HG02678 (cell line): ENCODE measurements around the gene GFOD1.
"Not testable (repeated sequence)": the region's sequence is repeated elsewhere in the genome, so short reads cannot be mapped to it uniquely, and the experiment has no call there.

ENCODE experiments used
- ATAC-seq: cut with Tn5 transposase; IDR thresholded peaks from one replicate; pipeline ENCODE4 v1.9.1; 2021; ENCODE audit warnings: mild to moderate bottlenecking, moderate library complexity; ENCODE audit not compliant: unreplicated experiment

The GFOD1 gene

DNA sequence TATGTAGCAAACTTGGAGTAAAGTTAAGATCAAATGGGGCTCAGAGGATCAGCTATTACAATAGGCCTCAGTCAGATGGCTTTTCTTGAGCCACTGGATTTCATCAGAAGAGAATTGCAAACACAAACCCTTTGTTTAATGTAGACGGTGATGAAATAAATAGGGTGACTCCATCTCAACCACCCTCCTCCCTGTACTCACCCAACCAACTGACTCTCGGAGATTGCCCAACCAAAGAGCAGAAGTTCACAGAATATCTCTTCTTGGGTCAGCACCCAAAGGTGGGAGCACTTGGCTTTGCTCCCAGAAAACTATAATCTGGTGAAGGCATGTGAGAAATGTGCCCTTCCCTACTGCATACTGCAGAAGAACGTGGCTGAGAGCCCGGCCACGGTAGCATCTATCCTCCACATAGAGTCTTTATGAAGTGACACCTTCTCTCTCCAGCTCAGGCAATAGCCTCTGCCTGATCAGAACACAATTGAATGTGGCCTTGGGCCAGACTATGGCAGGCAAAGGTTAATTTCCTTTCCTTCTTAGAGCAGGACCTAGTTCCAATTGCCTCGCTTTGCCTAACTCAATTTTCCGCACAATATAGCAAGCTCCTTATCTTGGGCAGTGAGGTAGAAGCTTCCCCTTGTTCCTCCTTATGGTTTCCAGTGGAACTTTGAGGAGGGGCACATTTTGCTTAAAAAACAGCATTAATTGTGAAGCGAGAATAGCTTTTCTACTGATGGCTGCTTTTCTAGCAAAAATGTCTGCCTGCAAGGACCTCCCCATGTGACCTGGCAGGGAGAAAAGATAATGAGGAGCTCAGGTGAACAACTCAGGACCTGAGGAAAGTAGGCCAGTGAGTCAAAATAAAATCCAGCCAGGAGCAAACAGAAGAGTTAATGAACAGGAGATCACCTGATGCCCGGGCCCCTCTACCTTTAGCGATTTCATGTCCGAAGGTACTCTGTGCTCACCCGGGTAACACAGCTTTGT, 79.4 kb downstream of the GFOD1 start:
- ATAC-seq = no peak

DNA sequence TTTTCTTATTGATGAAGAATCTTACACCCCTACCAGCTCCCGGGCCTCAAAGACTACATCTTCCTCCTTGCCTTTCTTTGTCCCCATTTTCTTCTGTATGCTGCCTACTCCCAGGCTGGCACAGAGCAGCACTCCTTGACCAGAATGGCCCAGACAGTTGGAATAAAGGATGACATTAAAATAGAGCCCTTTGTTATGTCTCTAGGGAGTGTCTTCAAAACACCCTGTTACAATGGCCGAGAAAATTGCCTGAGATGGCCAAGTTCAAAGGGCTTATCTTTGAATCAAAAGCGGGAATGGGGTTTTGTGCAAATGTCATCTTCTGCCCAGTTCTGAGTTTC, 80.1 kb downstream of the GFOD1 start:
- no peak for ATAC-seq

DNA sequence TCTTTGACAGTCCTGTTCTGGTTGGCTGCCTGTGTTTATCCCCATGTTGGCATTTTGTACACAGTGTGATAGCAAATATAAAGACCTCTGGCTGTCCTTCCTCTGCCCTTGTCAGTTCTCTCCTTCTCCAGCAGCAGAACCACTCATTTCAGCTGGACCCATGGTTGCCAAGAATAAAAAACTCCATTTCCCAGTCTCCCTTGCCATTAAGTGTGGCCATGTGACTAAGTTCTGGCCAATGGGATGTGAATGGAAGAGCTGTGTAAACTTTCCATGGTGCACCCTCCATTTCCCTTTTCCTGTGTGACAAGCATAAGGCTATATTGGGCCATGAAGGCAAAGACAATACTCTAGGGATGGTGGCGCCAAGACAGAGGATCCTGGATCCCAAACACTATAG, 80.6 kb downstream of the GFOD1 start:
- no peak for ATAC-seq

DNA sequence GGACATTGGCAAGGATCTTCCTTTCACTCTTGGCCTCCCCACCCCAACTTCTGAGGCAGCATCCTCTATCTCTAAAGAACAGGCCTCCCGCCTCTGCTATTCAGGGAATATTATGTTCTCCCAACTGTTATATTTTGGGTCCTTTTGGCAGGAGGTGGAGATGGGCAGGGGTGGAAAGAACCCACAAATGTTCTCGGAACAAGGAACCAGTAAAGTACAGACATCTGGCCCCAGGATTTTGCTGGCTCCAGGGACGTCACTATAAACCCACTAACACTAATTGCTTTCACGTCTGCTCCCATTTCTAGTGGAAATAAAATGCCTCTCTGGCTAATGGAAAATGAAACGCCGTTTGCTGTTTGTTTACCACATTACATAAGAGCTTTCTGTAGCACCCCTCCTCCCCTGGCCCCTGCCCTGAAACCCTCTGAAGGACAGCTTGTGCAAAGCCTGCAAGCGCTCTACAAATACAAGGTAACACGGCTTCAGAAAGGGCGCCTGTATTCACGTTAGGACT, 81.4 kb downstream of the GFOD1 start:
- no peak for ATAC-seq

DNA sequence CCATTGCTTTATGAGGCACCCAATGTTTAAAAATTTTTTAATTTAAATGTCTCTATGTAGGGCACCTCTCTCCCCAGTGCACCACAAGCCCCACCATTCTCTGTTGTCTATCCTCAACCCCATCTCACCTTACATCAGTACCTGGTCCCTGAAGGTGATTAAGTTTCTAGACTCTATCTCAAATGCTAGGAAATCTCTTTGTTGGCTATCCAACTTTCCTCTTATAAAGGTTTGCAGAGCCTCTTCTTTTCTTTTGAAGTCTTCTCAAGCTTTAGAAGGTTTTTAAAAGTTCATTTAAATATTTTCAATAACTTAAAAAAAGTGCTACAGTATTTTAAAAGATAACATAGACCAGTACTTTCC, 82.5 kb downstream of the GFOD1 start:
- ATAC-seq = no peak

GRCh38 chr6:13404228-13404891, 83.0 kb downstream of the GFOD1 start:
- no peak for ATAC-seq

DNA sequence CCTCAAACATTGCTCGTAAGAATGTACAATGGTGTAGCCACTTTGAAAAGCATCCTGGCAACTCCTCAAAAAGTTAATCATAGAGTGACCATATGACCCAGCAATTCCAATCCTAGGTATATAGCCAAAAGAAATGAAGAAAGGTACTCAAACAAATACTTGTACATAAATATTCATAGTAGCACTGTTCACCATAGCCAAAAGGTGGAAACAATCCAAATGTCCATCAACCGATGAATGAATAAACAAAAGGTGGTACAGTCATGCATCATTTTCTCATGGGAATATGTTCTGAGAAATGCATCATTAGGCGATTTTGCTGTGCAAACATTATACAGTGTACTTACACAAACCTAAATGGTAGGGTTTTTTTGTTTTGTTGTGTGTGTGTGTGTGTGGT, 84.7 kb downstream of the GFOD1 start:
- no peak for ATAC-seq

DNA sequence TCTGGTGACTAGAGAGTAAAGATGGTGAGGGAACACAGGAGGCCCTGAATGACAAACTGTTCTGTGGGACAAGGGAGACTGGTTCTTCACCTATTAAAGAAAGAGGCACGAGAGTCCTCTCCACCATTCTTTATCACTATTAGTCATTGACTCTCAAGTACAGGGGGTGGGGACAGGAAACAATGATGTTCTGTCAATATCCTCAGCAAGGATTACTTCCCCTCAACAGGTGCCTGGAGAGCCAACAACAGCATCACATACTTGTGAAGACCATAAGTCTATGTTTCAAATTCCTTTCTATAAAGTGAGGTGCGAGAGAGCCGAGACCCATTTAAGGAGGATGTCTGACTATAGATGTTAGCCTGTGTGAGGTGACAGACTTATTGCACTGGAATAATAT, 86.6 kb downstream of the GFOD1 start:
- ATAC-seq = no peak

- no peak for ATAC-seq
Measured at GRCh38 chr6:13398421-13398994, 88.9 kb downstream of the GFOD1 start.

GRCh38 chr6:13398069-13398381, 89.4 kb downstream of the GFOD1 start:
- no peak for ATAC-seq

DNA sequence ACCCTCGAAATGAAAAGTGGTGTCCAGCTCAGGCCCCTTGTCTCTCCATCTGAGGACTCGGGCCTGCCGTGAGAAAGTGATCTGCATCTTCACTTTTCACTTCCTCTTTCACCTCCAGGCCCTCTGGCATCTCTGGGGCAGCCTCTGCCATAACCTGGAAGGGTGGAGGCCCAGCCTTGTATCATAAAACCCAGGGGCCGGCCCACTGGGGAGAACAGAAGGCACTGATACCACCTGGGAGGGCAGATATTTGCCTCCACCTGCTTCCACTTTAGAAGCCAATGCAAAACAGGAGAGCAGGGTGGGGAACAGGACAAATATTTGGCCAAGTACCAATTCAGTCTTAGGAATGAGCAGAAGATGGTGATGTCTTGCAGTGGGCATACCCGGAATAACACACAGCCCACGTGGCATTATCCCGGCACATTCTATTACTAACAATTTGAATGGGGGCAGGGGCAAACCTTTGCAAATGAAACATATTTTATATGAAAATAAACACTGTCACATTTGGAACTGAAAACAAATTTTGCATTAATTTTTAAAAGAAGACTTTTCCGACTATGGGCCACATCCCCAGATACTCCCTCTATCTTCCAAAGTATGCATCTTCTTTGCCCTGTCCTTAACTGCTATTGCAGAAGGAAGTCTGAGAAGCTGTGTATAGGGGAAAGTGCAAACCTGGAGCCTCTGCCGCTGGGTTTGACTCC, 89.9 kb downstream of the GFOD1 start:
- peak; percentile 79 for ATAC-seq

DNA sequence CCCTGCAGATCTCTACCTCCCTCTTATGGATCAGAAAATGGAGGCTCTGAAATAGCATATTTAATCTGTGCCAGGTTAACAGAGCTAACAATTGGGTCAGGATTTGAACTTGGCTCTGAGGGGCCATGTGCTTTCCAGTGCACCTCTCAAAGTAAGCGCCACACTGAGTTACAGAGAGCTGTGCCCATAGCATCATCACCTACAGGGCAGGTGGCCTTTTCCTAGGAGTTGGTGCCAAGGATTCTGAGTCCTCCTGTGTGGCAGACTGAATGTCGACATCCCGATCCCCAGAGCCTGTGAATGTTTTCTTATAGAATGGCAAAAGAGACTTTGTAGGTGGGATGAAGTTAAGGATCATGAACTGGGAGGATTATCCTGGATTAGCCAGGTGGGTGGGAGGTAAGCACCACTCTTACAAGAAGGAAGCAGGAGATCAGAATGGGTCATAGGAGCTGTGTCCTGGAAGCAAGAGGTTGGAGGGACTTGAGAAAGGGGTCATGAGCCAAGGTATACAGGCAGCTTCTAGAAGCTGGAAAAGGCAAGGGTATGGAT, 91.1 kb downstream of the GFOD1 start:
- no peak for ATAC-seq

DNA sequence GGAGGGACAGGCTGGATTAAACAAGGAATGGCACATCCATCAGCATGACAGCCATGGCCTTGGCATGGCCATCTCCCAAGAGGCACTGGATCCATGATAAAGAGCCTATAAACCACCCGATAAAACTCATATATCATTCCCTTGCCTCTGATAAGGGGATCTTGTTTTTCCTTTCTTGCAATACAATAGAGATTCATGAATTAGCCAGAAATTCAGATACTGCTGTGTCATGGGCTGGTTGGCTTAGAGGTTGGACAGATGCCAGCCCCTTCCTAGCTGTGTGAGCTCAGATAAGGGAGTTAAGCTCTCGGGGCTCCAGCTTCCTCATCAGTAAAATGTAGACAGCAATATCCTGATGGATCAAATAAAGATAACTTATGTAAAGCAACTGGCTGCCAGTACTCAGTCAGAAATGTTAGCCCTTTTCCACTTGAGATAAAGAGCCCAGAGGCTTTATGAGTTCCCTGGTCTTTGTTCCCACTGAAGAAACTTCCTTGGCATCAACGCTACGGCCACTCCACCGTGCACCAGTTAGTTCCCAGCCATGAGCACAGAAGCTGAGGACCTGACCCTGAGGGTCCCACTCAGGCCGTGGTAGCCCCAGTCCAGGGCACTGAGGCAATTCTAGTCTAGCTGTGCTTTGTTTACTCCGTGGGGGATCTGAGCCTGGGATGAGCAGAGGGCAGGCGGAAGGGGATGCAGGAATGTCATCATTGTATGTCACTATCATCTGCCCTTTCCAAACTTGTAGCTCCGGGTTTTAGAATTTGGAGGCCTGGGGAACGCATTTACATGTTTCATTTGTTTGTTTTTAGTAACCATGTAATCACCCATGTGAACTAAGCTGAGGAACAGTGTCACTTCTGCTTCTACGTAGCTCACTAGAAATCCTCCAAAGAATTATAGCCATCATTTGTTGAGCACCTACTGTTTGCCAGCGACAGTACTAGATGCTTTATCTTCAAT, 91.8 kb downstream of the GFOD1 start:
- peak; percentile 30 for ATAC-seq

DNA sequence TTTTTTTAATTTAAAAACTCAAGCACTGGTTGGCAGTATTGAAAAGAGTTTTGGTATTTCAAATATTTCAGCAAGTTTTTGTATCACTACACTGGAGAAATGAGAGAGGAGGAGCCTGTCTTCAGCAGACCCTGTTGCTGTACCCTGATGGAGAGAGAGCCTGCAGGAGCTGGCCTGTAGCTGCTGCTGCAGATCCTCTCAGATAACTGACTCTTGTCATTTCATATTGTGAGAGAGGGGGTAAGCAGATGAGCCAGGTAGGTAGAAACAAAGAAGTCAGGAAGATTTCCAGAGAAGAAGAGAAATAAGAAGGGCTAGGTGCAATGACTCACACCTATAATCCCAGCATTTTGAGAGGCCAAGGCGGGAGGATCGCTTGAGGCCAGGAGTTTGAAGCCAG, 94.9 kb downstream of the GFOD1 start:
- ATAC-seq = no peak

DNA sequence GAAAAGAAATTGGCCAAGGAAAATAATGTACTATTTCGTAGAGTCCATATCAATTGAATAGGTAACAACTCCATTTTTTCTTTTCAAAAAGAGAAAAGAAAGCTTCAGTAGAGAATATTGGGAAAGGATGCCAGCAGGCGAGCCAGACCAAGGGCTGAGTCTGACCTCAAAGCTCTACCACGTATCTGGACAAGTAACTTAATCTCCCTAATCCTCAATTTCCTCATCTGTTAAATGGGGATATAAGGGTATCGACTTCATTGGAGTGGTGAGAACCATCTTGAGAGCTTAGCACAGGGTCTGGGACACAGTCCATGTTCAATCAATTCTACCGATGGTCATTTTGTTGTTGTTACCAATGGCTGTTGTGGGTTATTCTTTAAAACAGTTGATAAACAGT, 95.9 kb downstream of the GFOD1 start:
- no peak for ATAC-seq

DNA sequence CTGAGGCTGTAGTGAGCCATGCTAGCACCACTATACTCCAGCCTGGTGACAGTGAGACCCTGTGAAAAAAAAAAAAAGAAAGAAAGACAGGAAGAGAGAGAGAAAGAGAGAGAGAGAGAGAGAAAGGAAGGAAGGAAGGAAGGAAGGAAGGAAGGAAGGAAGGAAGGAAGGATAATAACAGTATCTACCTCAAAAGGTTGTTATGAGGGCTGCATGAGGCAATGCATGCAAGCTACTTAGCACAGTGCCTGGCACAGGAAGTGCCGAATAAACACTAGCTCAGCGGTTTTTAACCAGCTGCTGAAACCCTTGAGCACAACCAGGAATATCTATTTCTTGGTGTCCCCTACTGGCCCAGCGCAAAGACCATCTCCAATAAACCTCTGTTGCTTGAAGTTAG, 96.7 kb downstream of the GFOD1 start:
- ATAC-seq = no peak

GRCh38 chr6:13389237-13389636, 98.2 kb downstream of the GFOD1 start:
- ATAC-seq = not testable (repeated sequence)

DNA sequence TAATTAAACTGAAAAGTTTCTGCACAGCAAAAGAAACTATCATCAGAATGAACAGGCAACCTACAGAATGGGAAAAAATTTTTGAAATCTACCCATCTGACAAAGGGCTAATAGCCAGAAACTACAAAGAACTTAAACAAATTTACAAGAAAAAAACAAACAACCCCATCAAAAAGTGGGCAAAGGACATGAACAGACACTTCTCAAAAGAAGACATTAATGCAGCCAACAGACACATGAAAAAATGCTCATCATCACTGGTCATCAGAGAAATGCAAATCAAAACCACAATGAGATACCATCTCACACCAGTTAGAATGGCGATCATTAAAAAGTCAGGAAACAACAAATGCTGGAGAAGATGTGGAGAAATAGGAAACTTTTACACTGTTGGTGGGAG, 98.6 kb downstream of the GFOD1 start:
- ATAC-seq = not testable (repeated sequence)

GRCh38 chr6:13384966-13385365, 102.4 kb downstream of the GFOD1 start:
- ATAC-seq = no peak

- ATAC-seq = no peak
Measured at GRCh38 chr6:13384506-13384905, 102.9 kb downstream of the GFOD1 start.
